ENCODE measurements around the gene SPTBN1. TPM values are rescaled to one million over a fixed set of nuclear protein-coding genes. Genes with fewer than 3 reads are reported as not detected.

The SPTBN1 gene
- total and polyA plus RNA-seq, 5 experiments from 2014 or later = 15.9 to 190 (median 80.4) TPM

DNA sequence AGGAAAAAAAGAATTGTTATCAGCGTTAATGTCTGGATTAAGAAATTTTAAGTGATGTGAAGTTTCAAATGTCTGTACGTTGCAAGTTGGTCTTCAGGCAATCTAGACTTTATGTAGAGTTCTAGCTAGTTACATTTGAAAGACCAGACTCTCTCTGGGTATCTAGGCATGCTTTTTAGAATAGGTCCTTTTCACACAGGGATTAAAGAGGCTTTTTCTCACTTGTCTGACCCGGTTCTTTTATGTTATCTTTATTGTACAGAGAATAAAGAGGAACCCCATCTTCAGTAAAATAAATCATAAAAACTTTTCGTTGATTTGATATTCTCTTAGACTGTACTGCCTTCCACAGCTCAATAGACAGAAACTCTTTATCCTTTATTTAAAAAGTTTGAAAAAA, 258.9 kb downstream of the SPTBN1 start:
- ATAC-seq (no peak), DNase-seq (no peak)
- Mint-ChIP-seq H3K27ac (no peak overlapping the region), H3K4me1 (peaks cover 0 to 2% (median under 1%) of the 10 kb centered on the region in 4 donors), H3K9me3 (no peaks in the 10 kb centered on the region), H3K27me3 (peaks cover 4 to 33% (median 22%) of the 10 kb centered on the region in 5 donors), H3K36me3 (no peaks in the 10 kb centered on the region), H3K4me3 (no peak overlapping the region)
- POLR2A ChIA-PET = no interaction called here

DNA sequence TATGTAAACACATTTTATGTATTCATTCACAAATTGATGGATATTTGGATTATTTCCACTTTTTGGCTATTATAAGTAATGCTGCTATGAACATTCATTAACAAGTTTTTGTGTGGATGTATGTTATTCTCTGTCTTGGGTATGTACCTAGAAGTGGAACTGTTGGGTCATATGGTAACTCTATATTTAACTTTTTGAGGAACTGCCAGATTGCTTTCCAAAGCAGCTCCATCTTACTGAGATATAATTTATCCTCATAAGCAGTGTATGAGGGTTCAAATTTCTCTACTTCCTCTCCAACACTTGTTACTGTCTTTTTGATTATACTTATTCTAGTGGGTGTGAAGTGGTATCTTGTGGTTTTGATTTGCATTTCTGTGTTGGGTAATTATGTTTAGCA, 260.2 kb downstream of the SPTBN1 start:
- no peak for DNase-seq
- H3K27ac Mint-ChIP-seq = no peak overlapping the region
- H3K9me3 Mint-ChIP-seq = no peaks in the 10 kb centered on the region
- H3K27me3 Mint-ChIP-seq = peaks cover 0 to 25% (median 17%) of the 10 kb centered on the region in 5 donors
- no peaks in the 10 kb centered on the region for H3K36me3 Mint-ChIP-seq
- no peaks in the 10 kb centered on the region for H3K4me1 Mint-ChIP-seq
- H3K4me3 Mint-ChIP-seq = no peak overlapping the region
- POLR2A ChIA-PET = no interaction called here
- ATAC-seq = no peak

DNA sequence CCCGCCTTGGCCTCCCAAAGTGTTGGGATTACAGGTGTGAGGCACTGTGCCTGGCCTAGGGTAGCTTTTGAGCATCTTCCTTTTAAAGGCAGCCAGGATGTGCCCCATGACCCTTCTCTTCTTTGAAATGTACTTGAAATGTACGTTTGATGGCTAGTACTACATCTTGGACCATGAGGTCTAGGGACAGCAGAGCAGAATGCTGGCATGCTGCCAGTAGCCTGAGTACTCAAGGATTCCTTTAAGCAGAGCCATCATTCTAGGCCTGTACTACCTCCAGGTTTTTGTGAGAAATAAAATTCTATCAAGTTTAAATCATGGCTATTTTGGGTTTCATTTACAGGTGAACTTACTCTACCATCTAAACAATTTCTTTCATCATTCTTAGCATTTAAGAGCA, 264.4 kb downstream of the SPTBN1 start:
- H3K4me1 Mint-ChIP-seq = peaks cover 6 to 21% (median 14%) of the 10 kb centered on the region in 4 donors
- H3K27me3 Mint-ChIP-seq = peaks cover 5 to 32% (median 23%) of the 10 kb centered on the region in 5 donors
- DNase-seq (no peak), ATAC-seq (no peak)
- no peaks in the 10 kb centered on the region for H3K36me3 Mint-ChIP-seq
- no peaks in the 10 kb centered on the region for H3K9me3 Mint-ChIP-seq
- POLR2A ChIA-PET = no interaction called here
- no peak overlapping the region for H3K4me3 Mint-ChIP-seq
- no peak overlapping the region for H3K27ac Mint-ChIP-seq

Other genes starting within 250 kb of the SPTBN1 start
- gene TSPYL6, start 200.1 kb upstream of the SPTBN1 start, total RNA-seq = not detected
- not detected for gene TSPYL6, start 200.1 kb upstream of the SPTBN1 start, polyA plus RNA-seq